Neural cell (in vitro differentiated cells): Measurements from ENCODE around the gene SUSD6. TPM values are rescaled to one million over a fixed set of nuclear protein-coding genes. Genes with fewer than 3 reads are reported as not detected.

ENCODE experiments used
- H2AFZ ChIP-seq: fragments of 200-600, 300-800 bp; sonication (generic), shearing (Covaris generic); 2 replicates; pipeline ENCODE4 v1.6.0; 2014; ENCODE audit warnings: low read depth, mild to moderate bottlenecking, antibody characterized with exemption, low read length, moderate library complexity
- H3F3A ChIP-seq: fragments of 200-600 bp; shearing (Covaris generic); 2 replicates; pipeline ENCODE4 v1.6.1; 2016; ENCODE audit warnings: mild to moderate bottlenecking, moderate library complexity, mixed read lengths, antibody characterized with exemption, low read length; ENCODE audit not compliant: insufficient read depth, poor library complexity, severe bottlenecking
- H3K27ac ChIP-seq: fragments of 200-600, 300-800 bp; sonication (generic), shearing (Covaris generic); 2 replicates; pipeline ENCODE4 v1.5.1; 2014; ENCODE audit warnings: mild to moderate bottlenecking, low read length, moderate library complexity
- H3K27me3 ChIP-seq: fragments of 300-800, 200-600 bp; sonication (generic), shearing (Covaris generic); 2 replicates; pipeline ENCODE4 v1.6.0; 2014; ENCODE audit warnings: mild to moderate bottlenecking, low read depth, low read length, moderate library complexity; ENCODE audit not compliant: insufficient read depth
- H3K36me3 ChIP-seq: fragments of 300-800, 200-600 bp; sonication (generic), shearing (Covaris generic); 2 replicates; pipeline ENCODE4 v1.5.1; 2014; ENCODE audit warnings: mild to moderate bottlenecking, antibody characterized with exemption, low read length, moderate library complexity; ENCODE audit not compliant: insufficient read depth
- H3K4me2 ChIP-seq: fragments of 300-800, 200-600 bp; sonication (generic), shearing (Covaris generic); 2 replicates; pipeline ENCODE4 v1.6.0; 2014; ENCODE audit warnings: mild to moderate bottlenecking, low read length
- H3K4me3 ChIP-seq: fragments of 300-800, 200-600 bp; sonication (generic), shearing (Covaris generic); 2 replicates; pipeline ENCODE4 v1.5.1; 2014; ENCODE audit warnings: mild to moderate bottlenecking, low read length, moderate library complexity
- H3K79me2 ChIP-seq: fragments of 200-600 bp; shearing (Covaris generic); replicated peaks from 2 replicates; pipeline ENCODE4 v1.6.0; 2014; ENCODE audit warnings: mild to moderate bottlenecking, low read length, moderate library complexity; ENCODE audit not compliant: insufficient read depth
- H3K9ac ChIP-seq: fragments of 300-800, 200-600 bp; sonication (generic), shearing (Covaris generic); 2 replicates; pipeline ENCODE4 v1.6.1; 2016; ENCODE audit warnings: mild to moderate bottlenecking, low read length, mixed read lengths
- H3K9me2 ChIP-seq: fragments of 200-600 bp; shearing (Covaris generic); 2 replicates; pipeline ENCODE4 v1.6.1; 2016; ENCODE audit warnings: mild to moderate bottlenecking, low read length, mixed read lengths; ENCODE audit not compliant: insufficient read depth
- H3K9me3 ChIP-seq: fragments of 200-600, 300-800 bp; sonication (generic), shearing (Covaris generic); 2 replicates; pipeline ENCODE4 v1.6.1; 2016; ENCODE audit warnings: mild to moderate bottlenecking, mixed run types, low read length, moderate library complexity, mixed read lengths
- H4K20me1 ChIP-seq: fragments of 200-600 bp; shearing (Covaris generic); 2 replicates; pipeline ENCODE4 v1.6.1; 2016; ENCODE audit warnings: mild to moderate bottlenecking, mixed run types; ENCODE audit not compliant: insufficient read depth
- CTCF ChIP-seq: fragments of 450-650 bp; IDR thresholded peaks from 2 replicates; pipeline ENCODE4 v1.5.1; 2014; ENCODE audit warnings: antibody characterized with exemption, mild to moderate bottlenecking, moderate library complexity; ENCODE audit not compliant: poor library complexity, severe bottlenecking
- EP300 ChIP-seq: fragments of 450-650 bp; conservative IDR thresholded peaks from 2 replicates; pipeline ENCODE4 v1.6.1; 2014; ENCODE audit warnings: antibody characterized with exemption, mild to moderate bottlenecking, moderate library complexity; ENCODE audit not compliant: poor library complexity, severe bottlenecking
- EZH2 ChIP-seq: fragments of 200-600, 300-800 bp; shearing (Covaris generic), sonication (generic); IDR thresholded peaks from 2 replicates; pipeline ENCODE4 v1.6.1; 2014; ENCODE audit warnings: antibody characterized with exemption, low read length, borderline replicate concordance, mild to moderate bottlenecking; ENCODE audit not compliant: insufficient read depth, poor library complexity, severe bottlenecking
- POLR2AphosphoS5 ChIP-seq: IDR thresholded peaks from 2 replicates; pipeline ENCODE4 v1.6.1; 2012
- RAD21 ChIP-seq: fragments of 450-650 bp; conservative IDR thresholded peaks from 2 replicates; pipeline ENCODE4 v1.6.1; 2014; ENCODE audit warnings: antibody characterized with exemption, mild to moderate bottlenecking, moderate library complexity
- SMC3 ChIP-seq: fragments of 450-650 bp; conservative IDR thresholded peaks from 2 replicates; pipeline ENCODE4 v1.6.1; 2014; ENCODE audit warnings: antibody characterized with exemption, mild to moderate bottlenecking, moderate library complexity; ENCODE audit not compliant: poor library complexity
- polyA plus RNA-seq: library from polyadenylated mRNA; depleted of rRNA; stranded (reverse); fragments of >200 nt; gene quantifications from 2 replicates; pipeline ENCODE4 v1.2.3, GENCODE V29; 2014
- TF ChIP-seq, protein P1 (sequence below): IDR thresholded peaks from 2 replicates; pipeline ENCODE4 v1.6.1; 2012; ENCODE audit warnings: borderline replicate concordance

Gene SUSD6
- polyA plus RNA-seq, 1 donor from 2014 or later, result 5.1 TPM

DNA sequence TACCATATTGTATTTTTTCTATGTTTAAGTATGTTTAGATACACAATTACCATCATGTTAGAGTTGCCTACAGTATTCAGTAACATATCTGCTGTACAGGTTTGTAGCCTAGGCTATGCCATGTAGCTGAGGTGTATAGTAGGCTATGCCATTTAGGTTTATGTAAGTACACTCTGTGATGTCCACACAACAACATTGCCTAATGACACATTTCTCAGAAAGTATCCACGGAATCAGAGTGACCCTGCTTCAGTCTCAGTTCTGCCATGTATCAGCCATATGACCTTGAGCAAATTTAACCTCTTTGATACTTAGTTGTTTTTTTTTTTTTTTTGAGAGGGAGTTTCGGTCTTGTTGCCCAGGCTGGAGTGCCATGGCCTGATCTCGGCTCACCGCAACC lies 12.7 kb downstream of the SUSD6 start:
- Histone ChIP-seq H2AFZ (no peak overlapping the region), H3K27me3 (no peaks in the 10 kb centered on the region), H3K27ac (no peak overlapping the region), H3K4me3 (no peak overlapping the region), H4K20me1 (peaks cover 4% of the 10 kb centered on the region), H3K4me2 (no peak overlapping the region), H3K36me3 (no peaks in the 10 kb centered on the region), H3K79me2 (peaks cover 35% of the 10 kb centered on the region), H3K9me3 (no peaks in the 10 kb centered on the region), H3K9ac (no peak overlapping the region), H3K9me2 (no peaks in the 10 kb centered on the region), H3F3A (no peaks in the 10 kb centered on the region)
- TF ChIP-seq RAD21 (no peak), POLR2AphosphoS5 (no peak), EZH2 (no peak)

- Histone ChIP-seq H3K9me2 (no peaks in the 10 kb centered on the region), H3K27ac (no peak overlapping the region), H3K4me3 (no peak overlapping the region), H4K20me1 (peaks cover 9% of the 10 kb centered on the region), H3K9me3 (no peaks in the 10 kb centered on the region), H3K79me2 (peaks cover 23% of the 10 kb centered on the region), H3K27me3 (no peaks in the 10 kb centered on the region), H3K9ac (no peak overlapping the region), H3K4me2 (no peak overlapping the region), H3F3A (no peaks in the 10 kb centered on the region), H3K36me3 (no peaks in the 10 kb centered on the region), H2AFZ (no peak overlapping the region)
- TF ChIP-seq SMC3 (no peak), POLR2AphosphoS5 (no peak), EZH2 (no peak), CTCF (no peak), EP300 (no peak)
Measured at GRCh38 chr14:69625299-69626131, 14.1 kb downstream of the SUSD6 start.

GRCh38 chr14:69626132-69626500 lies 14.7 kb downstream of the SUSD6 start:
- Histone ChIP-seq H3K9me2 (no peaks in the 10 kb centered on the region), H3K27me3 (no peaks in the 10 kb centered on the region), H3K4me2 (no peak overlapping the region), H3F3A (no peaks in the 10 kb centered on the region), H3K79me2 (peaks cover 17% of the 10 kb centered on the region), H4K20me1 (peaks cover 10% of the 10 kb centered on the region), H3K9me3 (no peaks in the 10 kb centered on the region), H3K27ac (no peak overlapping the region), H3K4me3 (no peak overlapping the region), H3K36me3 (no peaks in the 10 kb centered on the region), H2AFZ (no peak overlapping the region), H3K9ac (no peak overlapping the region)
- TF ChIP-seq EP300 (no peak), SMC3 (no peak), EZH2 (no peak), CTCF (no peak), POLR2AphosphoS5 (no peak)
- TF ChIP-seq, protein P1, sequence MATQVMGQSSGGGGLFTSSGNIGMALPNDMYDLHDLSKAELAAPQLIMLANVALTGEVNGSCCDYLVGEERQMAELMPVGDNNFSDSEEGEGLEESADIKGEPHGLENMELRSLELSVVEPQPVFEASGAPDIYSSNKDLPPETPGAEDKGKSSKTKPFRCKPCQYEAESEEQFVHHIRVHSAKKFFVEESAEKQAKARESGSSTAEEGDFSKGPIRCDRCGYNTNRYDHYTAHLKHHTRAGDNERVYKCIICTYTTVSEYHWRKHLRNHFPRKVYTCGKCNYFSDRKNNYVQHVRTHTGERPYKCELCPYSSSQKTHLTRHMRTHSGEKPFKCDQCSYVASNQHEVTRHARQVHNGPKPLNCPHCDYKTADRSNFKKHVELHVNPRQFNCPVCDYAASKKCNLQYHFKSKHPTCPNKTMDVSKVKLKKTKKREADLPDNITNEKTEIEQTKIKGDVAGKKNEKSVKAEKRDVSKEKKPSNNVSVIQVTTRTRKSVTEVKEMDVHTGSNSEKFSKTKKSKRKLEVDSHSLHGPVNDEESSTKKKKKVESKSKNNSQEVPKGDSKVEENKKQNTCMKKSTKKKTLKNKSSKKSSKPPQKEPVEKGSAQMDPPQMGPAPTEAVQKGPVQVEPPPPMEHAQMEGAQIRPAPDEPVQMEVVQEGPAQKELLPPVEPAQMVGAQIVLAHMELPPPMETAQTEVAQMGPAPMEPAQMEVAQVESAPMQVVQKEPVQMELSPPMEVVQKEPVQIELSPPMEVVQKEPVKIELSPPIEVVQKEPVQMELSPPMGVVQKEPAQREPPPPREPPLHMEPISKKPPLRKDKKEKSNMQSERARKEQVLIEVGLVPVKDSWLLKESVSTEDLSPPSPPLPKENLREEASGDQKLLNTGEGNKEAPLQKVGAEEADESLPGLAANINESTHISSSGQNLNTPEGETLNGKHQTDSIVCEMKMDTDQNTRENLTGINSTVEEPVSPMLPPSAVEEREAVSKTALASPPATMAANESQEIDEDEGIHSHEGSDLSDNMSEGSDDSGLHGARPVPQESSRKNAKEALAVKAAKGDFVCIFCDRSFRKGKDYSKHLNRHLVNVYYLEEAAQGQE, result no peak
